Esophagus squamous epithelium (tissue), 5 donors: ENCODE results near the gene RNF112. TPM values are rescaled to one million over a fixed set of nuclear protein-coding genes. Genes with fewer than 3 reads are reported as not detected.
A peak's percentile ranks its signal among the peaks of the same experiment; 100 is the strongest.
"Not testable (repeated sequence)": the region's sequence is repeated elsewhere in the genome, so short reads cannot be mapped to it uniquely, and the experiment has no call there.

Experiments used
- DNase-seq: peaks from one replicate; lab custom pipeline; 2025; lab: John Stamatoyannopoulos, UW
- H3K27ac ChIP-seq, 4 donors: fragments of 200-600 bp; sonication (generic); one replicate each; pipeline ENCODE4 v1.5.1; 2016 to 2019; ENCODE audit warnings: mild to moderate bottlenecking in 1 of 4
- H3K27me3 ChIP-seq, 4 donors: fragments of 200-600 bp; sonication (generic); 1 replicate in 3 of 4; 2 replicates in 1 of 4; pipeline versions ENCODE4 v1.5.1 to v1.6.0; 2017 to 2021; ENCODE audit warnings: antibody characterized with exemption in 1 of 4
- H3K36me3 ChIP-seq, 3 donors: fragments of 200-600 bp; sonication (generic); one replicate each; pipeline ENCODE4 v1.5.1; 2016 to 2019
- H3K4me1 ChIP-seq, 3 donors: fragments of 200-600 bp; sonication (generic); one replicate each; pipeline ENCODE4 v1.5.1; 2017 to 2019
- H3K4me3 ChIP-seq, 4 donors: fragments of 200-600 bp; sonication (generic); 1 replicate in 3 of 4; 2 replicates in 1 of 4; pipeline ENCODE4 v1.5.1; 2016 to 2019; ENCODE audit warnings: mild to moderate bottlenecking in 2 of 4, moderate library complexity in 1 of 4
- H3K9me3 ChIP-seq, 3 donors: fragments of 200-600 bp; sonication (generic); one replicate each; pipeline ENCODE4 v1.5.1; 2016 to 2019
- POLR2A ChIP-seq, 4 donors: fragments of 450-650 bp; IDR thresholded peaks; one replicate each; pipeline ENCODE4 v1.6.1; 2017; ENCODE audit warnings: antibody characterized with exemption in 4 of 4, mild to moderate bottlenecking in 4 of 4, moderate library complexity in 3 of 4
- whole genome bisulfite sequencing, 2 donors: methylation state at CpG; one replicate each; pipeline ENCODE4 v1.1.5; 2018; 5-methylcytosine and 5-hydroxymethylcytosine counted together
- intact Hi-C: fragments of 100-400 bp; cut with DNase I; formaldehyde crosslinking; loops from one replicate; pipeline ENCODE4 v1.15.0; 2022
- total RNA-seq, 4 donors: library from RNA; depleted of rRNA; stranded (reverse); fragments of >200 nt; gene quantifications; one replicate each; pipeline ENCODE4 v1.1.0, GENCODE V29; 2016
- TF ChIP-seq, protein P1 (sequence below), 6 experiments: fragments of 450-650 bp in 4 of 6; fragments of 200-600 bp in 2 of 6; sonication (generic) in 2 of 6; IDR thresholded peaks; one replicate each; pipeline ENCODE4 v1.5.1; 2016 to 2019; ENCODE audit warnings: antibody characterized with exemption in 6 of 6, mild to moderate bottlenecking in 4 of 6, moderate library complexity in 4 of 6
- donor health status: DM: yes; HTN: yes; CAD: no.

RNF112 gene
- total RNA-seq, 4 donors from 2014 or later = 0.45 to 1.5 (median 0.92) TPM; not detected in 1

DNA sequence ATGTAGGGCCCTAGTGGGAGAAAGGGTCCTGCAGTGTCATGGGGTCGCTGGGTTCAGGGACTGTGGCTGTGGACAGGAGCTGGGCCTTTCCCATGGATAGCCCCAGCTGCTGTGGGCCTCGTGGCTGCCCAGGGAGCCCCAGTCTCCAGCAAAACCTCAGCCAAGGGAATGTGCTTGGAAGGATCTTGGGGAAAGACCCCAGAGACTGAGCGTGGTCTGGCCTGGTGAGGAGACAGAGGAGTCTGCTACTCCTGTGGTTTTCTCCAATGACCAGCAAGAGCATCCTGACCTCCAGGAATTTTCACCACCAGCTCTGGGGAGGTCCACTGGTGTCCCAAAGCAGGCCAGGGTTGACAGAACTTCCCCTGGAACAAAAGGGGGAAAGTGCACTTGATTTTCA lies 42.3 kb downstream of the RNF112 start:
- Histone ChIP-seq H3K4me3 (no peak overlapping the region), H3K4me1 (peaks cover 6 to 27% (median 11%) of the 10 kb centered on the region in 3 donors), H3K9me3 (no peaks in the 10 kb centered on the region), H3K27ac (no peak overlapping the region), H3K27me3 (no peaks in the 10 kb centered on the region), H3K36me3 (no peaks in the 10 kb centered on the region)
- intact Hi-C loops = no loop called here
- WGBS, 2 donors = 60 to 67% methylated on average over 1 of the region's 3 CpGs
- TF ChIP-seq, protein P1, sequence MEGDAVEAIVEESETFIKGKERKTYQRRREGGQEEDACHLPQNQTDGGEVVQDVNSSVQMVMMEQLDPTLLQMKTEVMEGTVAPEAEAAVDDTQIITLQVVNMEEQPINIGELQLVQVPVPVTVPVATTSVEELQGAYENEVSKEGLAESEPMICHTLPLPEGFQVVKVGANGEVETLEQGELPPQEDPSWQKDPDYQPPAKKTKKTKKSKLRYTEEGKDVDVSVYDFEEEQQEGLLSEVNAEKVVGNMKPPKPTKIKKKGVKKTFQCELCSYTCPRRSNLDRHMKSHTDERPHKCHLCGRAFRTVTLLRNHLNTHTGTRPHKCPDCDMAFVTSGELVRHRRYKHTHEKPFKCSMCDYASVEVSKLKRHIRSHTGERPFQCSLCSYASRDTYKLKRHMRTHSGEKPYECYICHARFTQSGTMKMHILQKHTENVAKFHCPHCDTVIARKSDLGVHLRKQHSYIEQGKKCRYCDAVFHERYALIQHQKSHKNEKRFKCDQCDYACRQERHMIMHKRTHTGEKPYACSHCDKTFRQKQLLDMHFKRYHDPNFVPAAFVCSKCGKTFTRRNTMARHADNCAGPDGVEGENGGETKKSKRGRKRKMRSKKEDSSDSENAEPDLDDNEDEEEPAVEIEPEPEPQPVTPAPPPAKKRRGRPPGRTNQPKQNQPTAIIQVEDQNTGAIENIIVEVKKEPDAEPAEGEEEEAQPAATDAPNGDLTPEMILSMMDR (IDR thresholded peaks at IDR 0.05) = no peak
- TF ChIP-seq POLR2A (IDR thresholded peaks at IDR 0.05) = no peak
- no peak for DNase-seq

DNA sequence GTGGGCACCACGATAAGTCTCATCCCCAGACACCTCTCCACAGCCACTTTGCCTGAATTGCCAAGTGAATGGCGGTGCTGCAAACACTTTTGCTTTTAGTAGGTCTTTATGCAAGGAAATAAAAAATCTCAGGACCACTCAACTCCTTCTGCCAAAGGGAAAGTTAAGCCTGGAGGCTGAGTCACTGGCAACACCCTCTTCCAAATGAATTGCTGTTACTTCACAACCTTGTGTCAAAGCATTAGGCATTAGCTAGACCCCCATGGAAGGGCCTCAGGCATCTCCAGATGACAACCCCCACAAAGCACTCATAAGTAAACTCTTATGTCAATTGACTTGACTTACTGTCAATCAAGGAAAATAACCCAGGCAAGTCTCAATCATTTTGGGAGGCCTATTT lies 43.0 kb downstream of the RNF112 start:
- no peak for DNase-seq
- TF ChIP-seq, protein P1 (IDR thresholded peaks at IDR 0.05) = no peak
- TF ChIP-seq POLR2A (IDR thresholded peaks at IDR 0.05) = no peak
- H3K27me3 ChIP-seq = no peaks in the 10 kb centered on the region
- H3K27ac ChIP-seq = no peak overlapping the region
- H3K4me3 ChIP-seq = no peak overlapping the region
- H3K36me3 ChIP-seq = no peaks in the 10 kb centered on the region
- intact Hi-C loops = no loop called here
- 82 to 84% methylated on average over 2 of the region's 2 CpGs for WGBS, 2 donors
- H3K4me1 ChIP-seq = peaks cover 3 to 19% (median 5%) of the 10 kb centered on the region in 3 donors
- H3K9me3 ChIP-seq = no peaks in the 10 kb centered on the region

DNA sequence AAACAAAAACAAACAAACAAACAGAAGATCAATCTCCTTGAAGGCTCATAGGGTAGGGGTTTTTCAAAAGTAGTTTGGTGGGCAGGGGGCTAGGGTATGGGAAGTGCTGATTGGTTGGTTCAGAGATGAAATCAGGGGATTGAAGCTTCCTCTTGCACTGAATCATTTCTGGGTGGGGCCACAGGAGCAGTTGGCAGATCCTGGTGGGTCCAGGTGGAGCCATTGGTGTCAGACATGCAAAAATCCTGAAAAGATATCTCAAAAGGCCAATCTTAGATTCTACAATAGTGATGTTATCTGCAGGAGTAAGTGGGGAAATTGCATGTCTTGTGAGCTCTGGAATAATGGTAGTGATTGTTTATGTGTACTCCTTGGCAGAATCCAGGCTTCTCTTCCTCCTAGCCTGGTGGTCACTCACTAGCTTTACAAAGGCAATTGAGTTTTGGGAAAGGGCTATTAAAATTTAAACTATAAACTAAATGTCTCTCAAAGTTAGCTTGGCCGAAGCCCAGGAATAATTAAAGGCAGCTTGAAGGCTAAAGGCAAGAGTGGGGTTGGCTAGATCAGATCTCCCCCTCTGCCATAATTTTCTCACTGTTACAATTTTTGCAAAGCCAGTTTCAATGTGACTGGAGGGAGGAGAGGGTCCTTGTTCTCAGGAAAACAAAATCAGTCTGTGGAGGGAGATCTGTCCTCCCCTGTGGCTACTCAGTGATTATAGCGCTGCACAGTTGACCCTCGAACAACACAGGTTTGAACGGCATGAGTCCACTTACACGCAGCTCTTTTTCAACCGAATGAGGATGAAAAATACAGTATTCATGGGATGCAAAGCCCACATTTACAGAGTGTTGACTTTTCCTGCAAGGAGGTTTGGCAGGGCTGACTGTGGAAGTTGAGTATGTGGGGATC lies 45.2 kb downstream of the RNF112 start:
- DNase-seq = no peak

DNA sequence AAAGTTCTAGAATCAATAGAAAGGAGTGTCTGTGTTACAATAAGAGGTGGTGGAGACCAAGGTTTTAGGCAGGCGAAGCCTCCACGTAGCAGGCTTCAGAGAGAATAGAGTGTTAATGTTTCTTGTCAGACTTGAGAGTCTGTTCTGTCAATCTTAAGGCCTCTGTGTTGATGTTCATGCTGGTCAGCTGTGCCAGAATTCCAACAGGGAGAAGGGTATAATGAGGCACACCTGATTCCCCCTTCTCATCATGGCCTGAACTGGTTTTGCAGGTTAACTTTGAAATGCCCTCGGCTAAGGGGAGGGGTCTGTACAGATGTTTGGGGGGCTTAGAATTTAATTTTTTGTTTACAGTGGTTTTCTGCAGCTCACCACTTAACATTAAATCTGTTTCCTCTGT lies 46.0 kb downstream of the RNF112 start:
- peaks cover 0 to 24% (median 4%) of the 10 kb centered on the region in 3 donors for H3K4me1 ChIP-seq
- no peaks in the 10 kb centered on the region for H3K27me3 ChIP-seq
- no peak overlapping the region for H3K4me3 ChIP-seq
- WGBS, 2 donors = 76 to 84% methylated on average over 3 of the region's 3 CpGs
- DNase-seq = no peak
- H3K27ac ChIP-seq = no peak overlapping the region
- no peaks in the 10 kb centered on the region for H3K9me3 ChIP-seq
- no peaks in the 10 kb centered on the region for H3K36me3 ChIP-seq
- TF ChIP-seq, protein P1 (IDR thresholded peaks at IDR 0.05) = no peak
- TF ChIP-seq POLR2A (IDR thresholded peaks at IDR 0.05) = no peak
- intact Hi-C loops = no loop called here

More for the DNA sequence above, 45.2 kb downstream of the RNF112 start:
- H3K27ac ChIP-seq = no peak overlapping the region
- WGBS, 2 donors = 79 to 82% methylated on average over 6 of the region's 6 CpGs
- no peaks in the 10 kb centered on the region for H3K36me3 ChIP-seq
- TF ChIP-seq, protein P1 (IDR thresholded peaks at IDR 0.05) = no peak
- TF ChIP-seq POLR2A (IDR thresholded peaks at IDR 0.05) = no peak
- intact Hi-C loops = no loop called here
- no peaks in the 10 kb centered on the region for H3K27me3 ChIP-seq
- no peak overlapping the region for H3K4me3 ChIP-seq
- peaks cover 0 to 21% (median 4%) of the 10 kb centered on the region in 3 donors for H3K4me1 ChIP-seq
- H3K9me3 ChIP-seq = no peaks in the 10 kb centered on the region

DNA sequence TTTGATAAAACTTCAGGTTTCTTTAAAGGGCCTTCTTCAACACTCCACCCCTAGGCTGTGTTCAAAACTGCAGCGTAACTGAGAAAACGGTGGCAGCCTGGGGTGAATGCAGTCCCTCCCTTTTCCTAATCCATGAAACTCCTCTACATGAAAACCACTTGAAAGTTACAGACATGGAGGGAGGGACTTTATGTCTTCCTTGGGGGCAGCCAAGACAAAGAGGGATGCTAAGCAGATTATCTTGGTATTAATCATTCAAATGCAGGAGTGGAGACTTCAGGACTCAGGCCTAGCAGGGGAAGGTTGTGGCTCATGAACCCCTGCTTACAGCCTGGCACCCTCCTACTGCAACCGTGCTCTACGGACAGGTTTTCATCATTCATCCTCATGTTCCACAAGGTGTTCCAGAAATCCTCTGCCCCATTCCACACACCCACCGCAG lies 46.8 kb downstream of the RNF112 start:
- DNase-seq = no peak
- peak overlapping the region in 1 of 4 donors; percentile 8 for H3K27ac ChIP-seq
- 63 to 80% methylated on average over 5 of the region's 5 CpGs for WGBS, 2 donors
- no peaks in the 10 kb centered on the region for H3K36me3 ChIP-seq
- H3K4me3 ChIP-seq = no peak overlapping the region
- no peaks in the 10 kb centered on the region for H3K27me3 ChIP-seq
- H3K4me1 ChIP-seq = peaks cover 2 to 30% (median 9%) of the 10 kb centered on the region in 3 donors
- H3K9me3 ChIP-seq = no peaks in the 10 kb centered on the region
- TF ChIP-seq, protein P1 (IDR thresholded peaks at IDR 0.05) = no peak
- no peak for TF ChIP-seq POLR2A (IDR thresholded peaks at IDR 0.05)
- intact Hi-C loops = no loop called here

DNA sequence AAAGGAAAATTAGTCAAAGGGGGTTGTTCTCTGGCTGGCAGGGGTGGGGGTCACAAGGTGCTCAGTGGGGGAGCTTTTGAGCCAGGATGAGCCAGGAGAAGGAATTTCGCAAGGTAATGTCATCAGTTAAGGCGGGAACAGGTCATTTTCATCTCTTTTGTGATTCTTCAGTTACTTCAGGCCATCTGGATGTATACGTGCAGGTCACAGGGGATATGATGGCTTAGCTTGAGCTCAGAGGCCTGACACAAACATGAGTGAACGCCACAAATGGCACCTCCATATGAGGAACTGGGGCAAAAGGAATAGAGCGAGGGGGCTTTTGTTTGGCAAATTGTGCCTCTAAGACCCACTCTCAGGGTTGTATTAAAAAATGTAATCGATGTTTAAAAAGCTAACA lies 47.4 kb downstream of the RNF112 start:
- DNase-seq, intact Hi-C loops, H3K4me3 ChIP-seq, H3K27me3 ChIP-seq, H3K27ac ChIP-seq, H3K36me3 ChIP-seq, H3K9me3 ChIP-seq: not testable (repeated sequence)
- H3K4me1 ChIP-seq = peaks cover 3 to 36% (median 13%) of the 10 kb centered on the region in 3 donors
- WGBS, 2 donors = 87 to 92% methylated on average over 6 of the region's 6 CpGs

DNA sequence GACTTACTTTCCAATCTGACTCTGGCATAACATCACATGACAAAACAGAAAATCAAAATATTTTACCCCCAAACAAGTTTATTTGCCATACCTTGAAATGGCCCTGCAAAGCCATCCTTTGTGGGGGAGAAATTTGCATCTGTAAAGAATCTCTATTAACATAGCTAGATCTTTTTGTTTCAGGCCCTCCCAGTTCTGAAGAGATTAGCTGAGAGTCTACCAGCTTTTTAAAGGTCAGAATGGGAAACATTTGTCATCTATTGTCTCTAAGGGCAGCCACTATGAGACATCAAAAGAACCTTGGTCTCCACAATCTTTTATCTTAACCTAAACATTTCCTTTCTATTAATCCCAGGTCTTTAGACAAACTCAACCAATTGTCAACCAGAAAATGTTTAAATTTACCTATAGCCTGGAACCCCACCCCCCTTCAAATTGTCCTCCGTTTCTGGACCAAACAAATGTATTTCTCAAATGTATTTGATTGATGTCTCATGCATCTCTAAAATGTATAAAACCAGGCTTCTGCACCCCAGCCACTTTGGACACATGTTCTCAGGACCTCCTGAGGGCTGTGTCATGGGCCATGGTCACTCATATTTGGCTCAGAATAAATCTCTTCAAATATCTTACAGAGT lies 48.1 kb downstream of the RNF112 start:
- intact Hi-C loops, DNase-seq: not testable (repeated sequence)
- 71 to 76% methylated on average over 1 of the region's 1 CpG for WGBS, 2 donors

More for the DNA sequence above, 48.1 kb downstream of the RNF112 start:
- H3K4me1 ChIP-seq = peaks cover 3 to 43% (median 18%) of the 10 kb centered on the region in 3 donors
- not testable (repeated sequence) for H3K27me3 ChIP-seq, H3K27ac ChIP-seq, H3K9me3 ChIP-seq, H3K4me3 ChIP-seq, H3K36me3 ChIP-seq
